Erythroblast (primary cell): Measurements from ENCODE around the gene GSTCD.

Experiments used
- GATA1 ChIP-seq: IDR thresholded peaks from 2 replicates; pipeline ENCODE4 v1.6.1; 2011; ENCODE audit warnings: low read depth, mild to moderate bottlenecking, control low read depth, low read length, moderate library complexity
- POLR2A ChIP-seq: IDR thresholded peaks from 2 replicates; pipeline ENCODE4 v1.6.1; 2011; ENCODE audit warnings: mild to moderate bottlenecking, low read length

DNA sequence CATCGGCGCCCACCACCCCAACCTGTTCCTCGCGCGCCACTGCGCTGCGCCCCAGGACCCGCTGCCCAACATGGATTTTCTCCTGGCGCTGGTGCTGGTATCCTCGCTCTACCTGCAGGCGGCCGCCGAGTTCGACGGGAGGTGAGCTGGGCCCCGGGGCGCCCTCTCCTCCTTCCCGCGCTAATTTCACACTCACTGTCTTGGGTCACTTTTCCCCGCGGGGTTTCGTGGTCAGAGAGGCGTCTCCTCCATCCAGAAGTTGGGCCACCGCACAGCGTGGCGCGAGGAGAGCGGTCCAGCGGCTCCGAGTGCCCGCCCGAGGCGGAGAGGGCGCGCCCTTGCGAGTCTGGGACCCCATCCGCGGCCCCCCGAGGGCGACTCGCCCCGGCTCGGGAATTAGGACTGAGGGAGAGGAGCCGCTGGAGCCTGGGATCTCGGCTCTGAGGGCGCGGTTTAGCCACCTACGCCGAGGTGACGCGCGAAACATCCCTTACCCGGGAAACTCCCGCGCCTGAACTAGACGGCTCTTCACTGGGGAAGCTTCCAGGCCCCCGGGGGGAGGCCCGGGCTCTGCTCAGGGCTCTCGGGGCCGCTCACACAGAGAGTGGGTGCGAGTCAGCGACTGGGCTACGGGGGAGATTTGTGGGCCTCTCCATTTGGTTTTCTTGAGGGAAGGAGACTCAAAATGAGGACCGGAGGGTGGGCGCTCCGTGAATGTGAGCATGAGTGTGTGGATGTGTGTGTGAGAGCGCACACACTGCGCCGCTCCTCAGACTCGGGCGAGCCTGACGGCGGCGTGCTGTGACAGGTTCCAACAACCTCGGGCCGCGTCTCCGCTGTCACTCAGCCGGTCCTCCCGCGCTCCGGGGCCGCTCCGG lies 187.2 kb downstream of the GSTCD start:
- TF ChIP-seq POLR2A (no peak), GATA1 (no peak)
